ENCODE results near the gene CXorf38.
"Not testable (repeated sequence)": the region's sequence is repeated elsewhere in the genome, so short reads cannot be mapped to it uniquely, and the experiment has no call there.

Gene CXorf38

DNA sequence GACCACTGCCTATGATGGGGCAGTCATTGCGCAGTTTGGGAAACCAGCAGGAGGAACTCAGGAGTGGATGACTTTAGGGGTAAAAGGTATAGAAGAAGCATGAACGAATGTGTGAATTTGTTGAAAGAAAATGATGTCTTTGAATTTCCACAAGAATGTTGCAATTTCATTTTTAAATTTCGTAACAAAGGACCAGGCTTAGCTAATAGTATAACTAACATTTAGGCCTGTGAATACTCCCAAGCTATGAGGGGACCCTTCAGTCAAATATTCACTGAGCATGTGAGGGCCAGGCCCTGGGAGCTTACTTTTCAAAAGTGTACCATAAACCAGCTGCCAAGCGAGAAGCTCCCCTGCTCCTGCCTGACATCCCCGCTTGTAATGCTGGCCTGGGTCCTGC, 18.9 kb downstream of the CXorf38 start:
- DNase-seq (ENCODE audit: low read depth, low spot score), result no peak

GRCh38 chrX:40625294-40625693, 22.1 kb downstream of the CXorf38 start:
- DNase-seq (ENCODE audit: low read depth, low spot score), result no peak

GRCh38 chrX:40623665-40624064, 23.7 kb downstream of the CXorf38 start:
- DNase-seq (ENCODE audit: low read depth, low spot score), result no peak

DNA sequence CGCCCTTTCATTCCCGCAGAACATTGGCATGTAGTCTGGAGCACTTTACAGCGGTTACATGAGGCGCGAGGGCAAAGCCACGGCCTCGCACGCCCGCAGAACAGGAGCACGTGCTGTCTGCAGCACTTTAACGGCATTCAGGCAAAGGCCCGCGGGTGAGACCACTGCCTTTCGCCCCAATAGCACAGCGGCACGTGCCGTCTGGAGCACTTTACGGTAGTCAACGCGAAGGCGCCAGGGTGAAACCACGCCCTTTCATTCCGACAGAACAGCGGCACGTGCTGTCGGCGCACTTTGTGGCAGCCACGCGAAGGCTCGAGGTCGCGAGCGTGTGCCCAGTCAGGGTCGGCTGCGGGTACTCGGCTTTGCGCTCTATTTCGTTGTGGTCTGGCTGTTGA, 24.2 kb downstream of the CXorf38 start, which contains the start of gene MPC1L:
Gene MPC1L (plus strand): TSS at position 290 of the 398 bp plus-strand sequence. CDS start 138 bp downstream, outside the sequence.
- DNase-seq (ENCODE audit: low read depth, low spot score), result no peak

DNA sequence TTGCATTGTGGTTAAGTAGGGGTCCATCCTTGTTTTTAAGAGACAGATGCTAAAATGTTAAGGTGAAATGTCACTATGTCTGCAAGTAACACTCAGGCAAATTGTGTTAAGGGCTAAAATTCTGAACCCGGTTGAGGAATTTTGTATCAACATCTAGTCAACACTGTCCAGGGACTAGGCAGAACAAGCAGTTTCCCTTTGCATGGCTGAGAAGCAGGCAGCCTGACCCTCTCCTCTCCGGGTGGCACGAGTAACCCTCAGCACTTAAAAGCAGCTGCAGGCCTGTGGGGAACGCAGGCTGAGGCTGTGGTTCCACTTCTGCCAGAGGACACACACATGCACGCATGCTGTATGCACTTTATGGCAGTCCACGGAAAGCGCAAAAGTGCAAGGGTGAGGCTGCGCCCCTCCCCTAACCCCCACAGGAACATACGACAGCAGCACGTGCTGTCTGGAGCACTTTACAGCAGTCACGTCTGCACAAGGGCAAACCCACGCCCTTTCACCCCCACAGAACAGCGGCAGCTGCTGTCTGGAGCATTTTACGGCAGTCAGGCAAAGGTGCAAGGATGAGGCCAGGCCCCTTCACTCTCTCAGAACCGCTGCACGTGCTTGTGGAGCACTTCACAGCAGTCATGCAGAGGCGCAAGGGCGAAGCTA, 24.8 kb downstream of the CXorf38 start:
- no peak for DNase-seq (ENCODE audit: low read depth, low spot score)

- DNase-seq (ENCODE audit: low read depth, low spot score), result no peak
Measured at GRCh38 chrX:40617566-40617965, 29.8 kb downstream of the CXorf38 start.

- no peak for DNase-seq (ENCODE audit: low read depth, low spot score)
Measured at GRCh38 chrX:40615976-40616375, 31.4 kb downstream of the CXorf38 start.

DNA sequence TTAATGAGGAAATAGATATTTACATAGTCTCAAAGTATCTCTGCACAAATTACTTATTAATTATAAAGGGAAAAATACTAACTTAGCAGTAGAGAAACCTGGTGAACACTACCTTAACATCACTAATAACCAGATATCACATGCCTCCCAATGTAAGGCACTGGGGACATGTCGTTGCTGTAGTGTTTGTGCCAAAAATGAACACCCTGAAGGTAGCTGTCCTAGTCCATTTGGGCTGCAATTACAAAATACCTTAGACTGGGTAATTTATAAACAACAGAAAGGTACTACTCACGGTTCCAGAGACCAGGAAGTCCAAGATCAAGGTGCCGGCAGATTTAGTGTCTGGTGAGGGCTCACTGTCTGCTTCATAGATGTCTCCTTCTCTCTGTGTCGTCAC, 34.9 kb downstream of the CXorf38 start:
- no peak for DNase-seq (ENCODE audit: low read depth, low spot score)

- no peak for DNase-seq (ENCODE audit: low read depth, low spot score)
Measured at GRCh38 chrX:40607381-40607780, 40.0 kb downstream of the CXorf38 start.

GRCh38 chrX:40603446-40603845, 43.9 kb downstream of the CXorf38 start:
- no peak for DNase-seq (ENCODE audit: low read depth, low spot score)

DNA sequence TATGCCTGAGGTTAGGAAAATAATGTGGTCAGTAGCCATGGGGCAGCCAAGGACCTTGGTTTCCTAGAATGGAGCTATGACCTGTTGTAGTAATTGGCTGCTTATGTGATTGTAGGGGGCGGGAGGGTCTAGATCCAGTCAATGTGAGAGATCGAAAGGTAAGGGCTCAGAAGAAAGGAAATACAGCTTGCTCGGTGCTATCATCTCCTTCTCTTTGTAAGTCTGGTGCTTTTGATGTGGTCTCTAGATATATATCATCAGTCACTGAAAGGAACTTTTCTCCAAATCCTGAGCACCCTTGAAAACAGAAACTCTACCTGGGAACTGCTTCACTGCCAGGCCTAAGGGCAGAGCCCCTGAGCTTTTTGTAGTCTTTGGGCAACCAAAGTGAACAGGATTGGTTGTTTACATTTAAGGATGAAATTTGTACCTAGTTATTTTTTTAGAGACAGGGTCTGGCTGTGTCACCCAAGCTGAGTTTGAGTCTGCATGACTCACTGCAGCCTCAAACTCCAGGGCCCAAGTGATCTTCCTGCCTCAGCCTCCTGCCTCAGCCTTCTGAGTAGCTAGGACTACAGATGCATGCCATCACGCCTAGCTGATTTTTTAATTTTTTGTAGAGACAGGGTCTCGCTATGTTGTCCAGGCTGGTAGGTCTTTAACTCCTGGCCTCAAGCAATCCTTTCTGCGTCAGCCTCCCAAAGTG, 57.6 kb downstream of the CXorf38 start:
- DNase-seq (ENCODE audit: low read depth, low spot score), result not testable (repeated sequence)

- not testable (repeated sequence) for DNase-seq (ENCODE audit: low read depth, low spot score)
Measured at GRCh38 chrX:40587623-40588022, 59.7 kb downstream of the CXorf38 start.

DNA sequence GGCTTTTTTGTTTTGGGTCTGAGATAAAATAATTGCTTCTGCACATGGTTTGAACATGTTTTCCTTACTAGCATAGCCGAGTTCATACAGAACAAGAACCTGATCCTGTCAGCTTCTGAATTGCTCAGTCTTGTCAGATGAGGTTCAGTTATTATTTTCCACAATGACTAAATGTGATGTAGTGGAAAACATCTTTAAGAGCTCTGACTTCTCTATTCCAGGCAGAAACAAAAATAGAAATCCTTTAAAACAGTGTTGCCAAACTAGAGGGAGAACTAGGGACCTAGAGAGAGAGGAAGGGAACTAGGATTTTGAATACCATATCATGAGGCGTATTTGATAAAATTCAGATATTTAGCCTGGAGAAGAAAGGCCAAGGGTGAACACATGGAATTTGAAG, 64.5 kb downstream of the CXorf38 start:
- no peak for DNase-seq (ENCODE audit: low read depth, low spot score)

DNA sequence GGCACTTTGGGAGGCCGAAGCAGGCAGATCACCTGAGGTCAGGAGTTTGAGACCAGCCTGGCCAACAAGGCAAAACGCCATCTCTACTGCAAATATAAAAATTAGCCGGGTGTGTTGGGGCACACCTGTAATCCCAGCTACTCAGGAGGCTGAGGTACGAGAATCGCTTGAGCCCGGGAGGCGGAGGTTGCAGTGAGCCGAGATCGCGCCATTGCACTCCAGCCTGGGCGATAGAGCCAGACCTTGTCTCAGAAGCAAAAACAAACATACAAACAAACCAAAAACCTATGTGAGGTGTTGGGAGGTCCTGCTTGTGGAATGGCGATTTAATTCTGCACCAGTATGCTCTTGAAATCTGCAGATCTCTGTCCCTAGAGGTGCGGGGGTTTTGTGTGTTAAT, 65.2 kb downstream of the CXorf38 start:
- DNase-seq (ENCODE audit: low read depth, low spot score), result not testable (repeated sequence)

- no peak for DNase-seq (ENCODE audit: low read depth, low spot score)
Measured at GRCh38 chrX:40581336-40581920, 65.9 kb downstream of the CXorf38 start.

- peak; percentile 98 for DNase-seq (ENCODE audit: low read depth, low spot score)
Measured at GRCh38 chrX:40580537-40581335, 66.6 kb downstream of the CXorf38 start, which contains the start of gene ATP6AP2. ATP6AP2 (plus strand) TSS chrX:40580970; CDS start chrX:40581066, 96 bp downstream.

DNA sequence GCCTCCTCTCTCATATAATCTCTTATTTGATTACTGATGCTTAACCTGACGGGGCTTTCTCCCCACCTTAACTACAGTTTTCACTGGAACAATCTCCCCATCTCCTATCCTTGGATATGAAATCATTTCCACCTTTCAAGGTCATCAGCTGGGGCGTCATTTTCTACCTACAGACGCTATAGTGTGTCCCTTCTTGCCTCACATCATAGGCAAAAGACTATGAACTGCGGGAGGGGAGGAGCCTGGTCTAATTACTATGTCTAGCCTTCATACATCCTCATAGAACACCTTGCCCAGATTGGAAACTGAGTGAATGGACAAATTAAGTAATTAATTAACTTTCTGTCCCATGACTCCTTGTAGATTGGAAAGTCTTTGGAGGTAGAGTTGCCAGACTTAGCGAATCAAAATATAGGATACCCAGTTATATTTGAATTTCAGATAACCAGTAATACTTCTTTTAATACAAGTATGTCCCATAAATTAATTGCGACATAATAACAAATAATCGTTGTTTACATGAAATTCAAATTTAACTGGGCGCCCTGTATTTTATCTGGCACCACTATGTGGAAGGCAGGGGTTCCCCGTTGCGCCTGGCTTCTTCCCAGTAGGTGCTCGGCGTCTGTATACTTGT, 67.3 kb downstream of the CXorf38 start:
- no peak for DNase-seq (ENCODE audit: low read depth, low spot score)

DNA sequence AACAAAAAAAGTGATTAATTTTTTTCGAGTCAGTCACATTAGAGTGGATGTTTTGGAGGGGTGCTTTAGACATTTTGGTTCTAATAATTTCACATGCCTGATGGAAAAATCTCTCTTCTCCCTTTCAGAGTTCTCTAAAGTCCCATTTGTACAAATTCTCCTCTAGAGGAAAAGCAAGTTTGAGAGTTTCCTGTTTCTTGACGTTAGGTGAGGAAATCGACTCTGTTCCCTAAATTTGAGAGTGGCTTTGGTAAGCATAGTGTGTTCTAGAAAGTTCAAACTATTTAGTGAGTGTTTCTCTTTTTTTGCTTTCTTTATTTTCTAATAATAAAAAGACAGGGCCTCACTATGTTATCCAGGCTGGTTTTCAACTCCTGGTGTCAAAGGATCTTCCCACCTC, 68.2 kb downstream of the CXorf38 start:
- DNase-seq (ENCODE audit: low read depth, low spot score), result no peak

- DNase-seq (ENCODE audit: low read depth, low spot score), result no peak
Measured at GRCh38 chrX:40578039-40578695, 69.2 kb downstream of the CXorf38 start.

Measured in ELF-1 (cell line).